AG10803 (cell line): ENCODE results near the gene RHBDL1.

Source experiments
- DNase-seq: peaks from one replicate; pipeline ENCODE4 v3.0.0; 2010; ENCODE audit warnings: low read depth
- H3K4me3 ChIP-seq: 2 replicates; pipeline ENCODE4 v1.5.1; 2011; ENCODE audit warnings: mild to moderate bottlenecking, low read length, control low read depth
- CTCF ChIP-seq: conservative IDR thresholded peaks from 2 replicates; pipeline ENCODE4 v1.5.1; 2011; ENCODE audit warnings: mild to moderate bottlenecking, low read length, control low read depth, inconsistent platforms

RHBDL1 gene

GRCh38 chr16:629833-630248, 45.6 kb upstream of the RHBDL1 start:
- no peak for DNase-seq
- no peak for TF ChIP-seq CTCF
- H3K4me3 ChIP-seq: no peak overlapping the region

- TF ChIP-seq CTCF: no peak
- no peak for DNase-seq
- no peak overlapping the region for H3K4me3 ChIP-seq
Observed at GRCh38 chr16:630249-630814, 45.1 kb upstream of the RHBDL1 start.

- no peak for TF ChIP-seq CTCF
- H3K4me3 ChIP-seq: no peak within 1 kb of the TSS
- DNase-seq: no peak
Observed at GRCh38 chr16:630815-631405, 44.6 kb upstream of the RHBDL1 start, which contains the start of gene WFIKKN1. WFIKKN1 (plus strand) TSS chr16:630985; CDS start chr16:631254, 269 bp downstream.

GRCh38 chr16:631808-632358, 43.6 kb upstream of the RHBDL1 start:
- H3K4me3 ChIP-seq: no peak overlapping the region
- no peak for DNase-seq
- no peak for TF ChIP-seq CTCF

- no peak for DNase-seq
- no peak overlapping the region for H3K4me3 ChIP-seq
- TF ChIP-seq CTCF: no peak
Observed at GRCh38 chr16:632486-633335, 42.8 kb upstream of the RHBDL1 start.

- no peak for TF ChIP-seq CTCF
- no peak overlapping the region for H3K4me3 ChIP-seq
- DNase-seq: no peak
Observed at GRCh38 chr16:633336-634050, 42.0 kb upstream of the RHBDL1 start.
